K562 (cell line): Measurements from ENCODE around the gene TMX4. TPM values are rescaled to one million over a fixed set of nuclear protein-coding genes. Genes with fewer than 3 reads are reported as not detected.

Experiments
- ATAC-seq: fragments of 200-7000 bp; cut with Tn5 transposase; 3 replicates; pipeline ENCODE4 v1.9.1; 2020; ENCODE audit warnings: moderate library complexity
- BruUV-seq: library from RNA; stranded (reverse); fragments of 400-500 nt; replicated peaks from 2 replicates; lab custom pipeline; 2021; lab: Mats Ljungman, UMichigan
- CTCF ChIA-PET: fragments of 300-600 bp; formaldehyde crosslinking; extraction: SDS; loops from one replicate; lab custom pipeline; 2021; ENCODE audit warnings: low intra/inter-chr PET ratio; lab: Yijun Ruan, JAX
- POLR2A ChIA-PET: fragments of 300-600, 350-650 bp; sonication (Branson Sonifier 250); formaldehyde crosslinking; extraction: SDS; loops from one replicate; lab custom pipeline; 2021; ENCODE audit warnings: antibody characterized with exemption, inconsistent platforms; lab: Yijun Ruan, JAX
- DNase-seq, 4 experiments: peaks; one replicate each; pipeline versions ENCODE4 v3.0.0 to v3.0.0-alpha.2; 2011 to 2018; ENCODE audit warnings: low spot score in 3 of 4, mixed read lengths in 3 of 4; ENCODE audit errors: extremely low read depth in 1 of 4
- FAIRE-seq: peaks from 2 replicates; lab custom pipeline; 2011; peaks lifted over from hg19 to GRCh38; lab: Jason Lieb, UNC
- H2AFZ ChIP-seq: 2 replicates; pipeline ENCODE4 v1.6.0; 2011; ENCODE audit warnings: low read depth, low read length, control low read depth, inconsistent platforms
- H3K27ac ChIP-seq: fragments of 200-600 bp; 3 replicates; pipeline ENCODE4 v1.8.0; 2011; ENCODE audit warnings: low read depth, mild to moderate bottlenecking, control low read depth, inconsistent platforms, low read length, moderate library complexity, mixed read lengths; ENCODE audit errors: extremely low read depth
- H3K27me3 ChIP-seq, 2 experiments: fragments of 300-600 bp in 1 of 2; 2 replicates in 1 of 2; 3 replicates in 1 of 2; pipeline versions ENCODE4 v1.6.0 to v1.8.0; 2011; ENCODE audit warnings: inconsistent platforms in 2 of 2, low read length in 2 of 2, mild to moderate bottlenecking in 1 of 2, mixed read lengths in 1 of 2, moderate library complexity in 1 of 2; ENCODE audit not compliant: control insufficient read depth in 2 of 2, insufficient read depth in 2 of 2
- H3K36me3 ChIP-seq: fragments of 300-600 bp; 3 replicates; pipeline ENCODE4 v1.8.0; 2011; ENCODE audit warnings: mild to moderate bottlenecking, low read length, inconsistent platforms; ENCODE audit not compliant: control insufficient read depth, insufficient read depth
- H3K4me1 ChIP-seq, 2 experiments: fragments of 200-600 bp in 1 of 2; replicated peaks in 1 of 2; 2 replicates in 1 of 2; 3 replicates in 1 of 2; pipeline versions ENCODE4 v1.5.1 to v1.8.0; 2011; ENCODE audit warnings: inconsistent platforms in 2 of 2, low read length in 2 of 2, mild to moderate bottlenecking in 1 of 2, mixed read lengths in 1 of 2, moderate library complexity in 1 of 2; ENCODE audit not compliant: control insufficient read depth in 2 of 2, insufficient read depth in 2 of 2
- H3K4me2 ChIP-seq: 2 replicates; pipeline ENCODE4 v1.6.1; 2011; ENCODE audit warnings: low read length, control low read depth, inconsistent platforms, mixed read lengths; ENCODE audit not compliant: insufficient read depth
- H3K4me3 ChIP-seq: fragments of 200-600 bp; sonication (generic), shearing (Covaris generic); 2 replicates; pipeline ENCODE4 v1.5.1; 2016; ENCODE audit warnings: control low read depth, inconsistent platforms
- H3K79me2 ChIP-seq: fragments of 200-600 bp; 3 replicates; pipeline ENCODE4 v1.8.0; 2011; ENCODE audit warnings: low read length, inconsistent platforms; ENCODE audit not compliant: control insufficient read depth, insufficient read depth
- H3K9ac ChIP-seq, 2 experiments: 2 replicates each; pipeline versions ENCODE4 v1.6.0 to v1.6.1; 2011; ENCODE audit warnings: low read depth in 2 of 2, low read length in 2 of 2, control low read depth in 1 of 2, inconsistent platforms in 1 of 2, mild to moderate bottlenecking in 1 of 2, mixed read lengths in 1 of 2; ENCODE audit not compliant: insufficient read depth in 1 of 2
- H3K9me1 ChIP-seq: one replicate; pipeline ENCODE4 v1.6.0; 2011; ENCODE audit warnings: inconsistent platforms, mild to moderate bottlenecking, low read length, moderate library complexity; ENCODE audit not compliant: control insufficient read depth, insufficient read depth
- H3K9me3 ChIP-seq: replicated peaks from 2 replicates; pipeline ENCODE4 v1.5.1; 2011; ENCODE audit warnings: low read depth, low read length, inconsistent platforms; ENCODE audit not compliant: control insufficient read depth, insufficient read depth
- H4K20me1 ChIP-seq: replicated peaks from 2 replicates; pipeline ENCODE4 v1.6.1; 2011; ENCODE audit warnings: low read length, inconsistent platforms, mixed read lengths; ENCODE audit not compliant: control insufficient read depth, insufficient read depth
- MGA ChIP-seq: fragments of 450-650 bp; IDR thresholded peaks from 2 replicates; pipeline ENCODE4 v1.6.1; 2016; ENCODE audit warnings: mild to moderate bottlenecking, moderate library complexity
- NBN ChIP-seq: fragments of 450-650 bp; IDR thresholded peaks from 2 replicates; pipeline ENCODE4 v1.6.1; 2016; ENCODE audit warnings: low read depth, mild to moderate bottlenecking
- WGBS: fragments of 100-300 bp; shearing (Covaris generic); methylation state at CpG from one replicate; pipeline ENCODE4 v1.1.6; 2016; ENCODE audit warnings: low coverage, mixed read lengths; ENCODE audit not compliant: insufficient coverage; ENCODE audit errors: missing lambda C conversion rate; 5-methylcytosine and 5-hydroxymethylcytosine counted together
- in situ Hi-C: fragments of 300-500 bp; cut with MboI; formaldehyde crosslinking; loops from 4 replicates; pipeline ENCODE4 v1.15.0; 2018; ENCODE audit warnings: inconsistent platforms, mixed read lengths
- intact Hi-C: fragments of 100-400 bp; cut with micrococcal nuclease; formaldehyde crosslinking; loops from 2 replicates; pipeline ENCODE4 v1.14.2; 2022
- polyA plus RNA-seq, 8 experiments: library from polyadenylated mRNA; depleted of rRNA in 4 of 8; stranded (reverse) in 5 of 8; unstranded in 3 of 8; fragments of >200 nt; fragmentation: Nextera tagmentation in 2 of 8; fragmentation: Illumina TruSeq in 1 of 8; extraction: Ambion mirVana in 2 of 8; extraction: Trizol in 1 of 8; gene quantifications; 2 replicates each; pipeline versions ENCODE4 v1.2.1 to v1.2.3, GENCODE V29; 2011 to 2014; ENCODE audit warnings: inconsistent platforms in 1 of 8, missing spikeins in 1 of 8
- total RNA-seq, 7 experiments: library from RNA; depleted of rRNA in 6 of 7; stranded (reverse); fragments of >200 nt in 6 of 7; fragmentation: Illumina TruSeq in 2 of 7; extraction: Trizol in 2 of 7; gene quantifications; 2 replicates each; pipeline versions ENCODE4 v1.2.1 to v1.2.3, GENCODE V29; 2011 to 2021; ENCODE audit warnings: low replicate concordance in 1 of 7

TMX4 gene
- total and polyA plus RNA-seq, 9 of the 15 experiments (the other 6 are each of a cell fraction or from before 2014, with no cell fraction given), result 4.4 to 19.3 (median 10.8) TPM

- intact Hi-C loops (no loop called here), in situ Hi-C loops (no loop called here)
- no peaks in the 10 kb centered on the region for H4K20me1 ChIP-seq
- DNase-seq (no peak), ATAC-seq (no peak), FAIRE-seq (no peak)
- TF ChIP-seq NBN, result no peak
- TF ChIP-seq MGA, result no peak
- WGBS, result 85% methylated on average over 4 of the region's 4 CpGs
- H2AFZ ChIP-seq, result no peak overlapping the region
- H3K27me3 ChIP-seq, result no peaks in the 10 kb centered on the region
- BruUV-seq, result no TSS peak
- peaks cover 10% of the 10 kb centered on the region; the same call in 1 of the 3 replicates for H3K36me3 ChIP-seq
- ChIA-PET POLR2A (no interaction called here), CTCF (no interaction called here)
- H3K9ac ChIP-seq, result no peak overlapping the region
- H3K27ac ChIP-seq, result no peak overlapping the region
- H3K9me1 ChIP-seq, result no peaks in the 10 kb centered on the region
- H3K9me3 ChIP-seq, result no peaks in the 10 kb centered on the region
- H3K79me2 ChIP-seq, result no peaks in the 10 kb centered on the region
- H3K4me3 ChIP-seq, result no peak overlapping the region
- no peaks in the 10 kb centered on the region for H3K4me1 ChIP-seq
- H3K4me2 ChIP-seq, result no peak overlapping the region
Observed at GRCh38 chr20:7985916-7986315, 33.6 kb downstream of the TMX4 start.
